HG03571 (cell line): ENCODE results near the gene CHN1.

Experiments
- ATAC-seq: cut with Tn5 transposase; IDR thresholded peaks from one replicate; pipeline ENCODE4 v1.9.1; 2021; ENCODE audit not compliant: unreplicated experiment

Gene CHN1

GRCh38 chr2:174877751-174878150, 127.4 kb downstream of the CHN1 start:
- ATAC-seq: no peak

- no peak for ATAC-seq
These were observed 127.9 kb downstream of the CHN1 start for GRCh38 chr2:174877301-174877700.

- no peak for ATAC-seq
These were observed 131.1 kb downstream of the CHN1 start for GRCh38 chr2:174874085-174874484.

- no peak for ATAC-seq
These were observed 131.7 kb downstream of the CHN1 start for GRCh38 chr2:174873471-174873870.

- no peak for ATAC-seq
These were observed 134.4 kb downstream of the CHN1 start for GRCh38 chr2:174870787-174871186.

GRCh38 chr2:174868878-174869277, 136.3 kb downstream of the CHN1 start:
- no peak for ATAC-seq

GRCh38 chr2:174866421-174866820, 138.8 kb downstream of the CHN1 start:
- ATAC-seq: no peak

GRCh38 chr2:174863183-174863582, 142.0 kb downstream of the CHN1 start:
- ATAC-seq: no peak

- ATAC-seq: no peak
These were observed 145.5 kb downstream of the CHN1 start for GRCh38 chr2:174859563-174860169.

- no peak for ATAC-seq
These were observed 146.4 kb downstream of the CHN1 start for GRCh38 chr2:174858745-174859144.

- ATAC-seq: no peak
These were observed 148.7 kb downstream of the CHN1 start for GRCh38 chr2:174856447-174856846.

- ATAC-seq: no peak
These were observed 157.9 kb downstream of the CHN1 start for GRCh38 chr2:174846941-174847938.

- ATAC-seq: no peak
These were observed 159.0 kb downstream of the CHN1 start for GRCh38 chr2:174846218-174846617.

- no peak for ATAC-seq
These were observed 160.9 kb downstream of the CHN1 start for GRCh38 chr2:174844295-174844708.

- no peak for ATAC-seq
These were observed 162.7 kb downstream of the CHN1 start for GRCh38 chr2:174842496-174842895.

GRCh38 chr2:174841936-174842335, 163.2 kb downstream of the CHN1 start:
- no peak for ATAC-seq

GRCh38 chr2:174841350-174841749, 163.8 kb downstream of the CHN1 start:
- ATAC-seq: no peak

GRCh38 chr2:174840436-174840835, 164.7 kb downstream of the CHN1 start:
- ATAC-seq: no peak

- no peak for ATAC-seq
These were observed 165.5 kb downstream of the CHN1 start for GRCh38 chr2:174839662-174840061.

- no peak for ATAC-seq
These were observed 168.2 kb downstream of the CHN1 start for GRCh38 chr2:174836995-174837390.

GRCh38 chr2:174836377-174836994, 168.7 kb downstream of the CHN1 start:
- no peak for ATAC-seq

- ATAC-seq: no peak
These were observed 169.4 kb downstream of the CHN1 start for GRCh38 chr2:174835797-174836255.
